HepG2 (cell line): ENCODE data around the gene PCNA. TPM values are rescaled to one million over a fixed set of nuclear protein-coding genes. Genes with fewer than 3 reads are reported as not detected.
A peak's percentile ranks its signal among the peaks of the same experiment; 100 is the strongest.

Experiments
- ATF3 ChIP-seq: sonication (generic); formaldehyde crosslinking; IDR thresholded peaks from 2 replicates; pipeline ENCODE4 v1.4.0; 2020; ENCODE audit warnings: missing genetic modification reagents
- GABPB1 ChIP-seq: IDR thresholded peaks from 2 replicates; pipeline ENCODE4 v1.6.1; 2016; ENCODE audit warnings: mild to moderate bottlenecking, missing genetic modification reagents, moderate library complexity, missing compliant biosample characterization
- HES4 ChIP-seq: sonication (generic); formaldehyde crosslinking; IDR thresholded peaks from 2 replicates; pipeline ENCODE4 v1.9.0; 2021; ENCODE audit warnings: mild to moderate bottlenecking, missing genetic modification reagents, borderline replicate concordance
- IRX3 ChIP-seq: sonication (generic); formaldehyde crosslinking; IDR thresholded peaks from 2 replicates; pipeline ENCODE4 v1.8.1; 2023; ENCODE audit warnings: mild to moderate bottlenecking, low read depth, missing genetic modification reagents, borderline replicate concordance
- MAFF ChIP-seq: IDR thresholded peaks from 2 replicates; pipeline ENCODE4 v1.6.1; 2011; ENCODE audit warnings: low read depth, low read length, improper control_type of control experiment
- MTERF4 ChIP-seq: sonication (generic); formaldehyde crosslinking; IDR thresholded peaks from 2 replicates; pipeline ENCODE4 v1.8.0; 2023; ENCODE audit warnings: mild to moderate bottlenecking, missing genetic modification reagents
- RAD21 ChIP-seq: fragments of 450-650 bp; formaldehyde crosslinking; IDR thresholded peaks from 2 replicates; pipeline ENCODE4 v1.5.0; 2020; ENCODE audit warnings: mild to moderate bottlenecking
- SMARCE1 ChIP-seq: fragments of 450-650 bp; IDR thresholded peaks from 2 replicates; pipeline ENCODE4 v1.6.1; 2017; ENCODE audit warnings: borderline replicate concordance
- TEAD2 ChIP-seq: sonication (generic); formaldehyde crosslinking; IDR thresholded peaks from 2 replicates; pipeline ENCODE4 v1.9.0; 2021; ENCODE audit warnings: missing genetic modification reagents
- TGIF2 ChIP-seq: IDR thresholded peaks from 2 replicates; pipeline ENCODE4 v1.6.1; 2016; ENCODE audit warnings: control low read depth, missing compliant biosample characterization
- THYN1 ChIP-seq: sonication (generic); formaldehyde crosslinking; IDR thresholded peaks from 2 replicates; pipeline ENCODE4 v1.8.1; 2023; ENCODE audit warnings: low read depth, mild to moderate bottlenecking, moderate library complexity, missing genetic modification reagents, borderline replicate concordance
- XBP1 ChIP-seq: sonication (generic); formaldehyde crosslinking; IDR thresholded peaks from 2 replicates; pipeline ENCODE4 v1.5.0; 2020; ENCODE audit warnings: missing genetic modification reagents
- ZBTB39 ChIP-seq: sonication (generic); formaldehyde crosslinking; IDR thresholded peaks from 2 replicates; pipeline ENCODE4 v1.5.0; 2020; ENCODE audit warnings: missing genetic modification reagents
- ZBTB46 ChIP-seq: sonication (generic); formaldehyde crosslinking; IDR thresholded peaks from 2 replicates; pipeline ENCODE4 v1.4.0; 2020; ENCODE audit warnings: mild to moderate bottlenecking, missing genetic modification reagents, borderline replicate concordance
- ZBTB7B ChIP-seq: sonication (generic); formaldehyde crosslinking; IDR thresholded peaks from 2 replicates; pipeline ENCODE4 v1.4.0; 2020; ENCODE audit warnings: missing genetic modification reagents
- ZFP37 ChIP-seq: sonication (generic); formaldehyde crosslinking; IDR thresholded peaks from 2 replicates; pipeline ENCODE4 v1.4.0; 2020; ENCODE audit warnings: missing genetic modification reagents, borderline replicate concordance
- ZFP91 ChIP-seq: sonication (generic); formaldehyde crosslinking; IDR thresholded peaks from 2 replicates; pipeline ENCODE4 v1.9.0; 2022; ENCODE audit warnings: missing genetic modification reagents, mild to moderate bottlenecking, borderline replicate concordance
- ZMYM4 ChIP-seq: sonication (generic); formaldehyde crosslinking; IDR thresholded peaks from 2 replicates; pipeline ENCODE4 v1.8.1; 2023; ENCODE audit warnings: mild to moderate bottlenecking, missing genetic modification reagents
- ZNF550 ChIP-seq: sonication (generic); formaldehyde crosslinking; IDR thresholded peaks from 2 replicates; pipeline ENCODE4 v1.4.0; 2020; ENCODE audit warnings: mild to moderate bottlenecking, missing genetic modification reagents, borderline replicate concordance
- ZNF552 ChIP-seq: sonication (generic); formaldehyde crosslinking; IDR thresholded peaks from 2 replicates; pipeline ENCODE4 v1.9.0; 2022; ENCODE audit warnings: missing genetic modification reagents, mild to moderate bottlenecking, borderline replicate concordance
- ZNF652 ChIP-seq: IDR thresholded peaks from 2 replicates; pipeline ENCODE4 v1.6.1; 2016; ENCODE audit warnings: low read depth, borderline replicate concordance
- ZNF672 ChIP-seq: sonication (generic); formaldehyde crosslinking; IDR thresholded peaks from 2 replicates; pipeline ENCODE4 v1.8.1; 2022; ENCODE audit warnings: missing genetic modification reagents
- ZNF7 ChIP-seq: IDR thresholded peaks from 2 replicates; pipeline ENCODE4 v1.6.1; 2016; ENCODE audit warnings: missing biosample characterization, missing genetic modification reagents
- ZNF740 ChIP-seq: sonication (generic); formaldehyde crosslinking; IDR thresholded peaks from 2 replicates; pipeline ENCODE4 v1.4.0; 2020; ENCODE audit warnings: missing genetic modification reagents
- ZNF768 ChIP-seq: sonication (generic); formaldehyde crosslinking; IDR thresholded peaks from 2 replicates; pipeline ENCODE4 v1.4.0; 2020; ENCODE audit warnings: missing genetic modification reagents
- ZSCAN21 ChIP-seq: sonication (generic); formaldehyde crosslinking; IDR thresholded peaks from 2 replicates; pipeline ENCODE4 v1.8.0; 2022; ENCODE audit warnings: mild to moderate bottlenecking, missing genetic modification reagents, moderate library complexity, borderline replicate concordance
- polyA plus RNA-seq, 8 experiments: library from polyadenylated mRNA; depleted of rRNA in 3 of 8; stranded (reverse) in 7 of 8; unstranded in 1 of 8; fragments of >200 nt; fragmentation: Illumina TruSeq in 4 of 8; extraction: Trizol in 4 of 8; gene quantifications; 2 replicates each; pipeline versions ENCODE4 v1.2.1 to v1.2.3, GENCODE V29; 2011 to 2016; ENCODE audit warnings: low read depth in 4 of 8, missing spikeins in 1 of 8, mixed read lengths in 1 of 8; ENCODE audit not compliant: insufficient read depth in 1 of 8
- total RNA-seq, 5 experiments: library from RNA; depleted of rRNA; stranded (reverse); fragments of >200 nt; fragmentation: Illumina TruSeq; extraction: Trizol; gene quantifications; 2 replicates each; pipeline ENCODE4 v1.2.3, GENCODE V29; 2016; ENCODE audit warnings: low read depth in 1 of 5

The PCNA gene
- total and polyA plus RNA-seq, 2 of the 13 experiments (the other 11 are each of a cell fraction or from before 2014, with no cell fraction given): 229 to 655 TPM

- TF ChIP-seq MTERF4: no peak; the same call in 1 of the 2 replicates
- TF ChIP-seq ZNF652: no peak
- peak; percentile 96 for TF ChIP-seq TEAD2
- TF ChIP-seq ZNF550: no peak
- TF ChIP-seq RAD21: no peak
- TF ChIP-seq ZSCAN21 (CRISPR knock-in tag): peak; percentile 94
- no peak for TF ChIP-seq THYN1 (CRISPR knock-in tag)
- TF ChIP-seq ZNF7 (CRISPR knock-in tag): no peak; the same call in 1 of the 2 replicates
- no peak for TF ChIP-seq HES4 (CRISPR knock-in tag)
- TF ChIP-seq ZMYM4: no peak
- peak; percentile 83; the same call in 1 of the 2 replicates for TF ChIP-seq ZBTB7B (CRISPR knock-in tag)
- TF ChIP-seq TGIF2 (CRISPR knock-in tag): peak; percentile 87; the same call in 1 of the 2 replicates
- TF ChIP-seq ZNF672 (CRISPR knock-in tag): peak; percentile 97
- peak; percentile 93 for TF ChIP-seq ATF3 (CRISPR knock-in tag)
- no peak; the same call in 1 of the 2 replicates for TF ChIP-seq ZNF768
- no peak for TF ChIP-seq ZNF552 (CRISPR knock-in tag)
- peak; percentile 93; the same call in 1 of the 2 replicates for TF ChIP-seq XBP1
- no peak; the same call in 1 of the 2 replicates for TF ChIP-seq ZFP91 (CRISPR knock-in tag)
- no peak for TF ChIP-seq ZFP37 (CRISPR knock-in tag)
- no peak for TF ChIP-seq SMARCE1
- no peak for TF ChIP-seq ZBTB46 (CRISPR knock-in tag)
- no peak; the same call in 1 of the 2 replicates for TF ChIP-seq IRX3 (CRISPR knock-in tag)
- no peak for TF ChIP-seq GABPB1
- TF ChIP-seq MAFF: no peak
- no peak for TF ChIP-seq ZBTB39
- TF ChIP-seq ZNF740: peak; percentile 82
Observed at GRCh38 chr20:5119143-5119434, 669 bp downstream of the PCNA start (continued).
